ENCODE results near the gene EFCAB8. TPM values are rescaled to one million over a fixed set of nuclear protein-coding genes. Genes with fewer than 3 reads are reported as not detected.

Gene EFCAB8
- total RNA-seq, 1 experiment from 2014 or later = not detected

DNA sequence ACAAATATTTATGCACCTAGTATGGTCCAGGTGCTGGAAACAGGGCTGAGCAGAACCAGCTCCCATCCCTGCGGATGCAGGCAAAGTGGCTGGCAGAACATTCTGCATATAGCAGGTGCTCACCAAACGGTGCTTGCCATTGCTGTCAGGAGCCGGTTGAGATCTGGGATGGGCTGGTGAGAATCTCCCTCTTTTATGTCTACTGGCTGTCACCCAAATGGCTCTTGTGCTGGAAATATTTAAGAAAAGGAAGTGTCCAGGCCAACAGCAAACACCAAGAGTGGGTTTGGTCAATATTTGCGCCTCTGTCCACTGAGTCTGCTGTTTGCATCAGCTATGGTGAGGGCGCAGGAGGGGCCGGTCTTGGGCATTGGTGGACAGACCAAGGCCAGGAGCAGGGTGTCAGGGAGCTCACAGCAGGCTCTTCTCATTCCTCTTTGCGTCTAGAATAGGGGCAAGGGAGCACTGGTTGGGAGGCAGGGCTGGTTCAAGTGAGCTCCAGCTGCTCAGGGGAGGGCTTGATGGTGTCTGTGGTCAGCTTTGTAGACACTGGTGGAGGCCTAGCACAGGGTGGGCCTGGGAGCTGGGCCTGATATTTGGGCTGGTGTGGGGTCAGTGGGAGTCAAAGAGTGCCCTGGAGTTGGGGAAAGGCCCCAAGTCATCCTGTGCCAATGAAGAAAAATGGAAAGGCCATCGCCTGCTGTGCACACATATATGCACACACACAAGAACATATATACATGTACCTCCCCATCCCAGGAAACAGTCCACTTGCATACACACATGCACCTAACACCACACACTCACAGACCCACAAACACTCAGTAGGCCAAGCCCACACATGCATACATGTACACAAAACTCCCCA lies 147.4 kb downstream of the EFCAB8 start:
- Histone ChIP-seq H3K4me3 (ENCODE audit: low read length) (no peak overlapping the region), H3F3A (ENCODE audit: low read length, unreplicated experiment) (no peaks in the 10 kb centered on the region), H3K4me1 (ENCODE audit: insufficient read depth, low read length) (no peaks in the 10 kb centered on the region), H4K20me1 (ENCODE audit: low read length) (no peaks in the 10 kb centered on the region), H3K79me2 (ENCODE audit: low read length) (no peaks in the 10 kb centered on the region), H3K9me3 (ENCODE audit: low read length) (no peaks in the 10 kb centered on the region), H3K9me2 (replicated peaks; ENCODE audit: low read length) (no peaks in the 10 kb centered on the region), H3K9ac (ENCODE audit: low read length) (no peak overlapping the region), H3K36me3 (ENCODE audit: low read depth, low read length) (no peaks in the 10 kb centered on the region), H2AFZ (ENCODE audit: low read length) (no peak overlapping the region), H3K4me2 (ENCODE audit: low read length) (no peak overlapping the region), H3K27ac (ENCODE audit: low read length) (no peak overlapping the region), H3K27me3 (ENCODE audit: low read length) (peaks cover 8% of the 10 kb centered on the region)
- BruUV-seq (replicated peaks) = no TSS peak
- ATAC-seq (no peak), DNase-seq (no peak)
- TF ChIP-seq, protein P1, sequence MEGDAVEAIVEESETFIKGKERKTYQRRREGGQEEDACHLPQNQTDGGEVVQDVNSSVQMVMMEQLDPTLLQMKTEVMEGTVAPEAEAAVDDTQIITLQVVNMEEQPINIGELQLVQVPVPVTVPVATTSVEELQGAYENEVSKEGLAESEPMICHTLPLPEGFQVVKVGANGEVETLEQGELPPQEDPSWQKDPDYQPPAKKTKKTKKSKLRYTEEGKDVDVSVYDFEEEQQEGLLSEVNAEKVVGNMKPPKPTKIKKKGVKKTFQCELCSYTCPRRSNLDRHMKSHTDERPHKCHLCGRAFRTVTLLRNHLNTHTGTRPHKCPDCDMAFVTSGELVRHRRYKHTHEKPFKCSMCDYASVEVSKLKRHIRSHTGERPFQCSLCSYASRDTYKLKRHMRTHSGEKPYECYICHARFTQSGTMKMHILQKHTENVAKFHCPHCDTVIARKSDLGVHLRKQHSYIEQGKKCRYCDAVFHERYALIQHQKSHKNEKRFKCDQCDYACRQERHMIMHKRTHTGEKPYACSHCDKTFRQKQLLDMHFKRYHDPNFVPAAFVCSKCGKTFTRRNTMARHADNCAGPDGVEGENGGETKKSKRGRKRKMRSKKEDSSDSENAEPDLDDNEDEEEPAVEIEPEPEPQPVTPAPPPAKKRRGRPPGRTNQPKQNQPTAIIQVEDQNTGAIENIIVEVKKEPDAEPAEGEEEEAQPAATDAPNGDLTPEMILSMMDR (conservative IDR thresholded peaks at IDR 0.05; ENCODE audit: low read depth, low read length) = no peak
- no peak for TF ChIP-seq EZH2 (IDR thresholded peaks at IDR 0.05; ENCODE audit: low read length, unreplicated experiment)
- no peak for TF ChIP-seq EZH2phosphoT487 (IDR thresholded peaks at IDR 0.05; ENCODE audit: borderline replicate concordance, low read length)
- POLR2A ChIA-PET (ENCODE audit: unreplicated experiment) = no interaction called here
- CTCF ChIA-PET = interaction anchor here (0.6 kb wide), 1 partner anchor 186 kb away, joined by 4 read pairs; no protein-coding TSS in a partner anchor
- intact Hi-C loops (cut with micrococcal nuclease) = loop anchor here (1.0 kb wide), 1 partner anchor 104 kb away; no protein-coding TSS in a partner anchor

DNA sequence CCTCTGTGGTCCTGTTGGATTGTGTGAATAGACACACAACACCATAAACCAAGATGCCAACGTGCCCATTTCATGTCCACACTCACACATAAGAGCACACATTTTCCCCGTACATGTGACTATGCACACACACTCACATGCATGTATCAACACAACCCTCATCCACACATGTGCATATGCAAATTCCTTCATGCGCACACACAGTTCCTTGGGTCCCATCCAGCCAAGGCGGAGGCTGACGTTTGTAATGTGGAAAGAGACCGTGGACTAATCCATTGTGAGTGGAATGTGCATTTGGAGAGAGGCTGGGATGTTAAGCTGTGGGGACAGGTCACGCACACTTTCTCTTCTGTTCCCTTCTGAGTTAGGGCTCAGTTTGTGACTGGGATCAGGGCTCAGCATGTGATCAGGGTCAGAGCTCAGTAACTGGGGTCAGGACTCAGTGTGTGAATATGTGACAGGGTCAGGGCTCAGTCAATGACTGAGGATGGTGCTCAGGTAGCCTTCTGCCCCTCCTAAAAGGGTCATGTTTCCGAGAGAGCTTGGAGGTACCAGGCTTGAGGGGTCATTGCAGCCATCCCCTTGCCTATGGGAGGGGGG lies 148.2 kb downstream of the EFCAB8 start:
- DNase-seq (no peak), ATAC-seq (no peak)
- no peaks in the 10 kb centered on the region for H3K9me2 ChIP-seq (replicated peaks; ENCODE audit: low read length)
- TF ChIP-seq EZH2phosphoT487 (IDR thresholded peaks at IDR 0.05; ENCODE audit: borderline replicate concordance, low read length) (no peak), EZH2 (IDR thresholded peaks at IDR 0.05; ENCODE audit: low read length, unreplicated experiment) (no peak)
- intact Hi-C loops (cut with micrococcal nuclease) = no loop called here
- H3F3A ChIP-seq (ENCODE audit: low read length, unreplicated experiment) = no peaks in the 10 kb centered on the region
- no peak overlapping the region for H2AFZ ChIP-seq (ENCODE audit: low read length)
- H3K4me1 ChIP-seq (ENCODE audit: insufficient read depth, low read length) = no peaks in the 10 kb centered on the region
- H3K27ac ChIP-seq (ENCODE audit: low read length) = no peak overlapping the region
- no peak overlapping the region for H3K4me2 ChIP-seq (ENCODE audit: low read length)
- no peak overlapping the region for H3K9ac ChIP-seq (ENCODE audit: low read length)
- no peak overlapping the region for H3K4me3 ChIP-seq (ENCODE audit: low read length)
- H4K20me1 ChIP-seq (ENCODE audit: low read length) = no peaks in the 10 kb centered on the region
- ChIA-PET POLR2A (ENCODE audit: unreplicated experiment) (no interaction called here), CTCF (no interaction called here)
- H3K79me2 ChIP-seq (ENCODE audit: low read length) = no peaks in the 10 kb centered on the region
- no peaks in the 10 kb centered on the region for H3K36me3 ChIP-seq (ENCODE audit: low read depth, low read length)
- H3K9me3 ChIP-seq (ENCODE audit: low read length) = no peaks in the 10 kb centered on the region
- H3K27me3 ChIP-seq (ENCODE audit: low read length) = peaks cover 14% of the 10 kb centered on the region
- BruUV-seq (replicated peaks) = no TSS peak

DNA sequence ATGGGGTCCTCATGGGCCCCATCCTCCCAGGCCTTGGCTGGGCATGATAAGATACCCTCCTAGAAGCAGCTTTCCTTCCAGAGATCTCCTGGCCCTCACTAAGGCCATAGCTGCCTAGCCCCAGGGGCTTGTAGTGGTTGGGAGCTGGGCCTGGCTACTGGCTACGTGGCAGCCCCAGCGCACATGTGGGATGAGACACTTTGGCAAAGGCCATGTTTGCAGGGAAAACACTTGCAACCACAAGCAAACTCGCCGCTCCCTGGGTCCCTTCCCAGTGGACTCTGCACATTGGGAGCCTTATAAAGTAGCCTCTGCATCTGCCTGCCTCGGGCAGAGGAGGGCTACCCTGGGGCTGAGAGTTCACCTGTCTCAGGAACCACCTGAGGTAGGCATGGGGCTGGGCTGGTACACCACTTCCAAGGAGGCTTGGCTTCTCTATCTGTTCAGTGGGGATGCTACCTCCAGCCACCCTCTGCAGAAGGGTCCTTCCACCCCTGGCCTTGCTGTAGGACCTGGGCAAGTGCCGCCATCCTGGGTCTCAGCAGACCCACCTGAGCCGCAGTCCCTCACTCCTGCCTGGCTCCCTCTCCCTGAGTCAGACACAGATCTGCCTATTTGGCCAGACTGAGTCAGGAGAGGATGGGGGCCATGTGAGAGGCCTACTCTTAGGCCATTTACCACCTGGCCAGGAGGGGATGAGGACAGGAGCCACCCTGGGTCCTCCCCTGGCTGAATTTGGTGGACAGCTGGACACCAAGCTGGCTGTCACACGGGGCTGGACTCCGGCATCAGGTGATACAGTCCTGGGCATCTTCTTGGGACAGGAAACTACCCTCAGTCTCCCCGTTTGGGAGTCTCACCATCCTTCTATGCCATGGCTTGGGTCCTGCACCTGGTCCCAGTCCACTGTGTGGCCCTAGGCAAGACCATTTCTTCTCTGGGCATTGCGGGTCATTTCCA lies 148.9 kb downstream of the EFCAB8 start, which contains the start of gene BPIFB2:
Gene BPIFB2 (plus strand): TSS at position 329 of the 960 bp plus-strand sequence. CDS start 871 bp downstream, outside the sequence.
- H3K9ac ChIP-seq (ENCODE audit: low read length) = no peak within 1 kb of the TSS
- H4K20me1 ChIP-seq (ENCODE audit: low read length) = no peaks in the 10 kb centered on the region
- no peak within 1 kb of the TSS for H3K27ac ChIP-seq (ENCODE audit: low read length)
- TF ChIP-seq EZH2phosphoT487 (IDR thresholded peaks at IDR 0.05; ENCODE audit: borderline replicate concordance, low read length) = no peak
- TF ChIP-seq, protein P1 (conservative IDR thresholded peaks at IDR 0.05; ENCODE audit: low read depth, low read length) = no peak
- TF ChIP-seq EZH2 (IDR thresholded peaks at IDR 0.05; ENCODE audit: low read length, unreplicated experiment) = no peak
- no peaks in the 10 kb centered on the region for H3K36me3 ChIP-seq (ENCODE audit: low read depth, low read length)
- H3K27me3 ChIP-seq (ENCODE audit: low read length) = peaks cover 21% of the 10 kb centered on the region
- no TSS peak for BruUV-seq (replicated peaks)
- no peak within 1 kb of the TSS for H3K4me2 ChIP-seq (ENCODE audit: low read length)
- H3K9me3 ChIP-seq (ENCODE audit: low read length) = no peaks in the 10 kb centered on the region
- DNase-seq (no peak), ATAC-seq (no peak)
- ChIA-PET POLR2A (ENCODE audit: unreplicated experiment) (no interaction called here), CTCF (no interaction called here)
- no peaks in the 10 kb centered on the region for H3K79me2 ChIP-seq (ENCODE audit: low read length)
- H3F3A ChIP-seq (ENCODE audit: low read length, unreplicated experiment) = no peaks in the 10 kb centered on the region
- no peaks in the 10 kb centered on the region for H3K9me2 ChIP-seq (replicated peaks; ENCODE audit: low read length)
- no peaks in the 10 kb centered on the region for H3K4me1 ChIP-seq (ENCODE audit: insufficient read depth, low read length)
- H2AFZ ChIP-seq (ENCODE audit: low read length) = no peak within 1 kb of the TSS
- intact Hi-C loops (cut with micrococcal nuclease) = no loop called here
- no peak within 1 kb of the TSS for H3K4me3 ChIP-seq (ENCODE audit: low read length)
